ENCODE data around the gene PHLDB3. TPM values are rescaled to one million over a fixed set of nuclear protein-coding genes. Genes with fewer than 3 reads are reported as not detected.

PHLDB3 gene
- polyA plus RNA-seq, 1 donor from 2014 or later: 5.6 TPM

- no peak overlapping the region for H3K4me3 ChIP-seq (ENCODE audit: low read length)
- H3K9me2 ChIP-seq (ENCODE audit: insufficient read depth, low read length): no peaks in the 10 kb centered on the region
- H3F3A ChIP-seq (ENCODE audit: insufficient read depth, low read length, poor library complexity, severe bottlenecking): no peaks in the 10 kb centered on the region
- H2AFZ ChIP-seq (ENCODE audit: low read depth, low read length): no peak overlapping the region
- no peaks in the 10 kb centered on the region for H3K27me3 ChIP-seq (ENCODE audit: insufficient read depth, low read depth, low read length)
- no peaks in the 10 kb centered on the region for H4K20me1 ChIP-seq (ENCODE audit: insufficient read depth)
- no peak overlapping the region for H3K4me2 ChIP-seq (ENCODE audit: low read length)
- H3K36me3 ChIP-seq (ENCODE audit: insufficient read depth, low read length): no peaks in the 10 kb centered on the region
- H3K79me2 ChIP-seq (replicated peaks; ENCODE audit: insufficient read depth, low read length): no peaks in the 10 kb centered on the region
- H3K27ac ChIP-seq (ENCODE audit: low read length): no peak overlapping the region
- no peaks in the 10 kb centered on the region for H3K9me3 ChIP-seq (ENCODE audit: low read length)
- no peak overlapping the region for H3K9ac ChIP-seq (ENCODE audit: low read length)
- TF ChIP-seq TAF1 (IDR thresholded peaks at IDR 0.05; ENCODE audit: low read depth): no peak
- no peak for TF ChIP-seq REST (IDR thresholded peaks at IDR 0.05; ENCODE audit: borderline replicate concordance)
- no peak for TF ChIP-seq RAD21 (conservative IDR thresholded peaks at IDR 0.05)
- no peak for TF ChIP-seq MXI1 (conservative IDR thresholded peaks at IDR 0.05; ENCODE audit: poor library complexity, severe bottlenecking)
- no peak for TF ChIP-seq EP300 (conservative IDR thresholded peaks at IDR 0.05; ENCODE audit: poor library complexity, severe bottlenecking)
Measured at GRCh38 chr19:43461303-43461702, 43.2 kb downstream of the PHLDB3 start.

GRCh38 chr19:43460362-43461016, 44.1 kb downstream of the PHLDB3 start:
- Histone ChIP-seq H3K4me2 (ENCODE audit: low read length) (no peak overlapping the region), H2AFZ (ENCODE audit: low read depth, low read length) (no peak overlapping the region), H3K27me3 (ENCODE audit: insufficient read depth, low read depth, low read length) (no peaks in the 10 kb centered on the region), H3F3A (ENCODE audit: insufficient read depth, low read length, poor library complexity, severe bottlenecking) (no peaks in the 10 kb centered on the region), H3K4me3 (ENCODE audit: low read length) (no peak overlapping the region), H4K20me1 (ENCODE audit: insufficient read depth) (no peaks in the 10 kb centered on the region), H3K79me2 (replicated peaks; ENCODE audit: insufficient read depth, low read length) (no peaks in the 10 kb centered on the region), H3K27ac (ENCODE audit: low read length) (no peak overlapping the region), H3K36me3 (ENCODE audit: insufficient read depth, low read length) (no peaks in the 10 kb centered on the region), H3K9me3 (ENCODE audit: low read length) (no peaks in the 10 kb centered on the region), H3K9me2 (ENCODE audit: insufficient read depth, low read length) (no peaks in the 10 kb centered on the region), H3K9ac (ENCODE audit: low read length) (no peak overlapping the region)
- TF ChIP-seq MXI1 (conservative IDR thresholded peaks at IDR 0.05; ENCODE audit: poor library complexity, severe bottlenecking): no peak
- TF ChIP-seq REST (IDR thresholded peaks at IDR 0.05; ENCODE audit: borderline replicate concordance): no peak
- TF ChIP-seq CTCF (IDR thresholded peaks at IDR 0.05; ENCODE audit: poor library complexity, severe bottlenecking): no peak
- TF ChIP-seq SMC3 (conservative IDR thresholded peaks at IDR 0.05; ENCODE audit: poor library complexity): no peak
- TF ChIP-seq EZH2 (IDR thresholded peaks at IDR 0.05; ENCODE audit: borderline replicate concordance, insufficient read depth, low read length, poor library complexity, severe bottlenecking): no peak
- no peak for TF ChIP-seq EP300 (conservative IDR thresholded peaks at IDR 0.05; ENCODE audit: poor library complexity, severe bottlenecking)
- no peak for TF ChIP-seq POLR2AphosphoS5 (IDR thresholded peaks at IDR 0.05)
- TF ChIP-seq TAF1 (IDR thresholded peaks at IDR 0.05; ENCODE audit: low read depth): no peak
- TF ChIP-seq RAD21 (conservative IDR thresholded peaks at IDR 0.05): no peak

Measured in neural cell (in vitro differentiated cells).